HS-27A (cell line): ENCODE results near the gene DCAF16.
"Not testable (repeated sequence)": the region's sequence is repeated elsewhere in the genome, so short reads cannot be mapped to it uniquely, and the experiment has no call there.

ENCODE experiments used
- DNase-seq: peaks from one replicate; pipeline ENCODE4 v3.0.0-alpha.2; 2012; ENCODE audit warnings: low read depth, missing footprints

Gene DCAF16

DNA sequence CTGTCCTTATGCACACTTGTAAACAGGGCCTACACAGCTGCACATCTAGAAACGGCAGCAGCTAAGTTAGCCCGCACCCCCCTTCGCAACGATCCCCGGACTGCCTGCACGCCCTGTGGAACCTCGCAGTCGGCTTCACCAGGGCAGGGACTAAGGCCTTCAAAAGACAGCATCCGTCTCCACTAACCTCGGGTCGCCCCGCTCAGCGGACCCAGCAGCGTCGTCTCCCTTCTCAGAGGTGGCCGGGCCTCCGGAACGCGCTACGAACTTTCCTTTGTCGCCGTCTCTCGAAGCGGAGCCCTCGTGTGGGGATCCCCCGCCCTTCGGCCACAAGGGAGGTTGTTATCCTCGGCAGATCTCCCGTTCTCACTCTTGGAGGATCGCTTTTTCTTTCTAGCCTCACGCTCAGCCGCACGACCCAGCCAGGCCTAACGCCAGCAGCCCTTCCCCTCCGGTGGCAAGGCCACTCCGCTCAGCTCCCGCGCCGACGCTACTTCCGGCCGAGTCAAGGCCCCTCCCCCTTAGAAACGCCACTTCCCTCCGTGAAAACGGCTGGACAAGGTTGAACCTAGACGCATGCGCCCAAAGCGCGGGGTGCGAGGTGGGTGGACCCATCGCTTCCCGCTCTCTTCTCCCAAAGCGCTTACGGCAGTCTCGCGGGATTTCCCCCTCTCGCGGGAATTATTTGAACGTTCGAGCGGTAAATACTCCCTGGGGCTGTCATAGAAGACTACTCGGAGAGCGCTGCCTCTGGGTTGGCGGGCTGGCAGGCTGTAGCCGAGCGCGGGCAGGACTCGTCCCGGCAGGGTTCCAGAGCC is at the start of gene DCAF16, which contains the start of gene NCAPG:
Gene DCAF16 (minus strand): TSS at position 498 of the 818 bp plus-strand sequence. CDS start 6,616 bp downstream, outside the sequence.
Gene NCAPG (plus strand): TSS at position 720 of the 818 bp plus-strand sequence. CDS start 99 bp downstream, outside the sequence.
- peak; percentile 98 for DNase-seq

DNA sequence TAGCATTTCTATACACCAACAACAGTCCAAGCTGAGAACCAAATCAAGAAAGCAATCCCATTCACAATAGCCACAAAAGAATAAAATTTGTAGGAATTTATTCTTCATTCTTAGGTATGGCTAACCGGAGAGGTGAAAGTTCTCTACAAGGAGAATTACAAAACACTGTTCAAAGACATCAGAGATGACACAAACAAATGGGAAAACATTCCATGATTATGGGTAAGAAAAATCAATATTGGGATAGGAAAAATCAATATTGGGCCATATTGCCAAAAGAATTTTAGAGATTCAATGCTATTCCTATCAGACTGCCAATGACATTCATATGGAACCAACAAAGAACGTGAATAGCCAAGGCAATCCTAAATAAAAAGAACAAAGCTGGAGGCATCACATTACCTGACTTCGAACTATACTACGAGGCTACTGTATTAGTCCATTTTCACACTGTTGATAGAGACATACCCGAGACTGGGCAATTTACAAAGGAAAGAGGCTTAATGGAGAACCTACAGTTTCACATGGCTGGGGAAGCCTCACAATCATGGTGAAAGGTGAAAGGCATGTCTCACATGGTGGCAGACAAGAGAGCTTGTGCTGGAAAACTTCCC is 49.3 kb upstream of the DCAF16 start:
- DNase-seq, result no peak

DNA sequence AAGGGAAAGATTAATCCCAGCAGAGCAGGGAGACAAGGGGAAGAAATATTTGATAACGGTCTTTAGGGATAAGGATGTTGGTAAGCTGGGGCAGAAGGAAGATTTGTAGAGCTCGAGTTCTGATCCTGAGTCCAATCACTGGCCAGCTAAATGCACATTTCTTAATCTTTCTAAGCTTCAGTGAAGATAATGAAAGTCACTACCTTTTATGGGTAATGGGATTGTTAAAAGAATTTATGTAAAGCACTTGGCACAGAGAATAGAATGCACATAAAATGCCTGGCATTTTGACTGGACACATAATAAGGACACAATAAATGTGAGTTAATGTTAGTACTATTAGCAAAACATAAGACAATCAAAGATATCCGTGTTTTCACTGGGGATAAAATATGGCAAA is 43.5 kb upstream of the DCAF16 start:
- no peak for DNase-seq

DNA sequence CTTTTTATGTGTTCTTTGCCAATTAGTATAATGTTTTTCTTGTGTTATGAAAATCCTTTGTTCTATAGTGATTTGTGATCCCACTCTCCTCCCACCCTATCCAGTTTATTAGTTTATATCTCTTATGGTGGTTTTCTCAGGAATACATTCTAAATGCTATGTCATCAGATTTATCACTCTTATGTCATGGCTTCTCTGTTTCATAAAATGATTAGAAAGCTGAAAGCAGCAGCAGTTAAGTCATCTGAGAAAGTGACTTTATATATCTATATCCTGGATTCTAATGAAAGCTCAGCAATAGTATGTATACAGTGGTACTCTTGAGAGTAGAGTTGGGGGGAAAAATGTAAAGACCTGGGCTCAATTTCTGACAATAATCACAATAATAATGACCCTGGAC is 41.4 kb upstream of the DCAF16 start:
- no peak for DNase-seq

DNA sequence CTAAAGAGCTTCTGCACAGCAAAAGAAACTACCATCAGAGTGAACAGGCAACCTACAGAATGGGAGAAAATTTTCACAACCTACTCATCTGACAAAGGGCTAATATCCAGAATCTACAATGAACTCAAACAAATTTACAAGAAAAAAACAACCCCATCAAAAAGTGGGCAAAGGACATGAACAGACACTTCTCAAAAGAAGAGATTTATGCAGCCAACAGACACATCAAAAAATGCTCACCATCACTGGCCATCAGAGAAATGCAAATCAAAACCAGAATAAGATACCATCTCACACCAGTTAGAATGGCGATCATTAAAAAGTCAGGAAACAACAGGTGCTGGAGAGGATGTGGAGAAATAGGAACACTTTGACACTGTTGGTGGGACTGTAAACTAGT is 39.7 kb upstream of the DCAF16 start:
- DNase-seq, result not testable (repeated sequence)

DNA sequence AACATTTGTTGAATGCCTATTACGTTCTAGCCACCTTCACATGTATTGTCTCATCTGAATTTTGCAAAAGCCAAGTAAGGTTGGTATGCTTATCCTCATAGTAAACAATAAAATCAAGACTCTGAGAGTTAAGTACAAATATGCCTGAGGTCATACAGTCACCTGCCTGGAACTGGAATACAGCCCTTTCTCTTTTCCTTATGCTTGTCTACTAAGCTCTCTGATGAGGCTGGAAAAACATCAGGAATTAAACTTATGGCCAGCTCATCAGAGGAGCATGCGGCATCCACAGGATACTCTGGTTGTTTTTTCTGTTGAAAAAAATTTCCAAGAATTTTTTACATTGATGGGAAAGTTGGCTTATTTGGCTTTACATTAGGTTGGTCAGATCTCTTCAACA is 35.7 kb upstream of the DCAF16 start:
- no peak for DNase-seq

DNA sequence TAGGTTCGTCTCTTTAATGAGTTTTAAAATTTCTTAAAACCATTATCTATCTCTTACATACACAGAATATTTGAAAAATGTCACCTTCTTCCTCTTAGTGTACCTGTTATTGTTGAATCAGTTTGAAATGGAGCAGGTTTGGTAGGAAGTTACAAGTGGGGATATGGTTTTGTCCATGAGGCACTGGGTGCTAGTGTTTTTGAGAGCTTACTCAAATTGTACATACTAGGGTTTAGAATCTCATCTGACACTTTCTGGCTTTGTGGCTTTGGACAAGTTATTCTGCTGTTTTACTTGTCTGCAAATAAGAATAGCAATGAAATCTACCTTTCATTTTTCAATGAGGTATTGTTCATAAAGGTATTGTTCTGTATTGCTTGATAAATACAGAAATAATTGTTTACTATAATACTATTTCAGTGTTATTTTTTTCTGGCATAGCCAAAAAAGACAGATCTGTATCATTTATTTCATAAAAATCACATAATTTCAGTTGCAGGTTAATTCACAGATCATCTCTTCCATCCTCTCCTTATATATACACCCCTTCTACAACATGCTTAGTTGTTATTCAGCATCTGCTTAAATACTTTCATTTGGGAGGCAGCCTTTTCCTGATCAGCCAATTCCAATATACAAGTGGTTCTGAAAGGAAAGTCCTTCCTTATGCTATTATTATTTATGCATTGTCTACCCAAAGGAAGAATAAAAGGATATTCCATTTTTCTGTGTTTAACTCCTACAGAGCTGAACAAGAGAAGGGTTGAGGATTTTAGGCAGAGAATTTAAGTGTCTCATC is 13.5 kb upstream of the DCAF16 start:
- no peak for DNase-seq

DNA sequence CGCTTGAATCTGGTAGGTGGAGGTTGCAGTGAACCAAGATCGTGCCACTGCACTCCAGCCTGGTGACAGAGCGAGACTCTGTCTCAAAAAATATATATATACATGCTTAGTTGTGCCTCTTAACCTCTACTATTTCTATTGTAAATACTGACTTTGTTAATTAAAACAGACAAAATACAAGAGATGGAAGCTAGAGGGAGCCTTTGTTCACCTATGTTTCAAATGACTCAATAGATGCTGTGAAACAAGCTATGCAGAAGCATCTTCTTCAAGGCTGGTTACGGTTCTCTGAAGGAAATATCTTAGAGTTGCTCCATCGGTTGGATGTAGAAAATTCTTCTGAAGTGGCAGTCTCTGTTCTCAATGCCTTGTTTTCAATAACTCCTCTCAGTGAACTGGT is 6.5 kb upstream of the DCAF16 start:
- no peak for DNase-seq

DNA sequence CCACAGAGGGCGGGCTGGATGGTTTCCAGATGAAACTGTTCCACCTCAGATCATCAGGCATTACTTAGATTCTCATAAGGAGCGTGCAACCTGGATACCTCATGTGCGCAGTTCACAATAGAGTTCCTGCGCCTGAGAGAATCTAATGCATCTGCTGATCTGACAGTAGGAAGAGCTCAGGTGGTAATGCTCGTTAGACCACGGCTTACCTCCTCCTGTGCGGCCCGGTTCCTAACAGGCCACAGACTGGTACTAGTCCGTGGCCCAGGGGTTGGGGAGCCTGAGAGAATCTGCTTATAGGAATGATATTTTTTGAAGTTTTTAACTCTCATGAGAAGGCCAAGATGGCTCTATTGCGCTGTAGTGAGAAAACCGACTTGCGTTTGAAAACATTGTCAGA is 5.6 kb upstream of the DCAF16 start:
- no peak for DNase-seq

DNA sequence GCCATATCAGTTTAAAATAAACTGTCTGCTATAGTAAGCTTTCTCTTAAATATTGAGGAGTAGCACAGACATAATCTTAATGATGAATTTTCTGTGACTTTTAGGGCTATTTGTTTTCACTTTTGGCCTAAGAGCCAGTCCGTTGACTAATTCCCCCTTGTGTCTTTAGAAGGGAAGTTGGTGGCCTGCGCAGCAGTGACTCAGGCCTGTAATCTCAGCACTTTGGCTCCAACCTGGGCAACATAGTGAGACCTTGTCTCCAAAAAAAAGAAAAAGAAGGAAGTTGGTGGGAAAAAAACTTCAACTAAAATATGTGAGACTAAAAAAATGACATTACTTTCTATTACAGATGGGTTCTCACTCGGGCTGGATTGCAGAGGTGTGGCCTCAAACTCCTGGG is 3.6 kb upstream of the DCAF16 start:
- peak; percentile 24 for DNase-seq

DNA sequence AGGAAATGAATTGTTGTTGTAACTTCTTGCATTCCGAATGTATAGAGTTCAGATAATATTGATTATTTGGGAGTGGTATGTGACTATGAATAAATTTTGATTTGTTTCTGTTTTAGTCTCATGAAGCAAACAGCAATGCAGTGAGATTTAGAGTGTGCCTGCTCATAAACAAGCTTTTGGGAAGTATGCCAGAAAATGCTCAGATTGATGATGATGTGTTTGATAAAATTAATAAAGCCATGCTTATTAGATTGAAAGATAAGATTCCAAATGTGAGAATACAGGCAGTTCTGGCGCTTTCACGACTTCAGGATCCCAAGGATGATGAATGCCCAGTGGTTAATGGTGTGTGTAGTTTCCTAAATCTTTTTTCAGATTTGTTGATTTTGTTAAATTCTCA is 2.2 kb upstream of the DCAF16 start:
- no peak for DNase-seq

DNA sequence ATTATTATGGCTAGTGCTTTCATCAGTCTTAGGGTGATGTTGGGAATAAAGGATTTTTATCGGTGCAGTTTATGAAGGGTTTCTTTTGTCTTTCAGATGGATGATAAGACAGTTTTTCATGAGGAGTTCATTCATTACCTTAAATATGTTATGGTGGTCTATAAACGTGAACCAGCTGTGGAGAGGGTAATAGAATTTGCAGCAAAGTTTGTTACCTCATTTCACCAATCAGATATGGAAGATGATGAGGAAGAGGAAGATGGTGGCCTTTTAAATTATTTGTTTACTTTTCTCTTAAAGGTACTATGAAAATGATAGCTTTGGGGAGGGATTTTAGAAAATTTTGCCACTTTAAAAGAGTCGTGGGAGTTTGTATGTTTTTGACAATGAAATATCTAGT is 1.6 kb upstream of the DCAF16 start:
- no peak for DNase-seq

DNA sequence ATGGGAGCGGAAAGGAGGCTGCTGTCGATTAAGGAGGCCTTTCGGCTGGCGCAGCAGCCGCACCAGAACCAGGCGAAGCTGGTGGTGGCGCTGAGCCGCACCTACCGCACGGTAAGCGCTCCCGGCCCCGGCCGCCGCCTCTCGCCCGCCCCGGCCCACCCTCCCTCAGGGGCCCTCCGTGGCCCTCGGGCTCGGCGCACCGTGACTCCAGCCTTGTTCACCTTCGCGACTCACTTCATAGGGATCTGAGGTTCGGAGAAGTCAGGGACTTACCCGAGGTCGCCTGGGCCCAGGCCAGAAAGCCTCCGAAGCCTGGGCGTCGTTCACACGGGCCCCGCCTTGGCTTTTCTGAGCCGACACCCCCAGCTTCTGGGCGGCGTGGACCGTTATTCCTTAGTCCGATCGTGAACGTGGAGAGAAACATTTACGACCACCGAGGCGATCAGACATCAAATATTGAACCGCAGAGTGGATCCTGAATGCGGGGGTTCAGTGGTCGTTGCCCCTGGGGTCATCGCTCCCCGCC is 584 bp upstream of the DCAF16 start:
- DNase-seq, result no peak

DNA sequence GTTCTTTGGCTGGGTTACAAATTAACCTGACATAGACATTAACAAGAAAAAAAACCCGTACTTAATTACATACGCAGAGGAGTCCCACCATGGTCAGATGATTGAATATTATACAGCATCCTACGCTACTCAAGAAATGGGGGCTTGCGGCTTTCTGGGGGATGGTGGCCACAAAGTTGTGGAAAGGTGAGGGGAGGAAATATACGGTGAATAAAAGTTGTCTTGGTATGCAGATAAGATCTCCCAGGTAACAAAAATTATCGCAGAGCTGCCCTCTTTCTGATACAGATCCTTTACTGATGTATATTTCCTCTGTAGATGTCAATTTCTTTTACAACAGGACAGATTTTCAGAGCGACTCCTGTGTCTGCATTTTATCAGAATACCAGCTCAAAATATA is 890 bp downstream of the DCAF16 start:
- DNase-seq, result no peak

DNA sequence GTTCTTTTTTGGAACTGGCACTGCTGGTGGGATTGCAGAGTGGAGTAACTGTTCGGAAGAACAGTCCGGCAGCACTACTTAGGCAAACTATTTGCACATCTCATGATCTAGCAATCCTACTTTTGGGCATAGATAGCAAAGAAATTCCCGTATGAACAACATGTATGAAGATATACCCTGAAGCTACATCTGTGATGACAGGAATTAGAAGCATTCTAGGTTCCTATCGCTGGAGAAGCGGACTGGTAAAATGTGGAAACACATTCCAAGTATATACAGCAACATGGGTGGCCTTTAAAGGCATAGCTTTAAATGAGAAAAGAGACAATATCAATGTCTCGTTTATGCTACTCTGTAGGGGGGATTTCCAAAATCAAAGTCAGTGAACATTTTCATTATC is 3.1 kb downstream of the DCAF16 start:
- DNase-seq, result no peak

DNA sequence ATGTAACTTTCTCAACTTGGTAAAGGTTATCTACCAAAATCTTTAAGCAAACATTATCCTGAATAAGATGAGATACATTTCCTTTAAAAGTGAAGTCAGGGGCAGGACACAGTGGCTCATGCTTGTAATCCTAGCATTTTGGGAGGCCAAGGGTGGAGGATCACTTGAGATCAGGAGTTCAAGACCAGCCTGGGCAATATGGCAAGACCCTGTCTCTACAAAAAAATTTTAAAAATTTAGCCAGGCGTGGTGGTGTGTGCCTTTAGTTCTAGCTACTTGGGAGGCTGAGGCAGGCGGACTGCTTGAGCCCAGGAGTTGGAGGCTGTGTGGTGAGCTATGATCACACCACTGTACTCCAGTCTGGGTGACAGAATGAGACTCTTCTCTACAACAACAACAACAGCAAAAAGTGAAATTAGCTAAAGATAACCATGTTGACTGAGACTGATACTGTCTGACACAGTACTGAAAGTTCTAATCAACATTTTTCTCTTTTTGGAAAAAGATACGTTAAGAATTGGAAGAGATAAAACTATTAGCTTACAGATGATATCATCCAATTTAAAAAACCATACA is 4.9 kb downstream of the DCAF16 start:
- no peak for DNase-seq

DNA sequence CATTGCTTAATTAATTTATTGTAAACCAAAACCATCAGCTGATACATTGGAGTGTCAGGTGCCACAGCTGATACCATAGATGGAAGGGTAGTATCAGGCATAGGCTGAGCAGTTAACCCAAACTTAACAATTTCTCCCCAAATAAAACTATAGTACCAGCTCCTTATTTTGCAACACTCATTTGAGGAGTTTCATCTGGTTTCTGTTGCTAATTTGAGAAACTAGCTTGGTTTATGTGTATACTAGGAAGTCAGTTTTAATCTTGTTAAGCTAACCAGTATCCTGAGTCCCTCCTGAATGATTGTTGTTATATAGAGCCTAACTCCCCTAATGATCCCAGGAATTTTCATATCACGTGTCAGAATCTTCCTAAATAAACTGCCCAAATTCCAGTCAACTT is 12.7 kb downstream of the DCAF16 start:
- no peak for DNase-seq

DNA sequence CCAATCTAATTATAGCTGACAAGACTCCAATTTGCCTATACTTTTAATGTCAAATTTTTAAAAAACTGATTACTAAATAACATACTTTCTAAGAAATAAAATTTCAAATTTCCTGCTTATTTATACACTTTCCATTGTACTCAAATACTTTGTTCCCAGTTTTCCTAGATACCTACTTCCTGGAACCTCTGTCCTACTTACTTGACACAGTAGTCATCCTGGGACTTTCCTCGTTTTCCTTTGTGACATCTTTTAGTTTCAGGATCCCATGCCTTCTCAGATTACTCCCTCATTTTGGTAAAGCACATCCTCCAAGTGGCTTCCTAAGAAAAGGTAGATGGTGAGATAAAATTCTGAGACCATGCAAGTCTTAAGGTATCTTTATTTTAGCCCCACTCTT is 15.8 kb downstream of the DCAF16 start:
- DNase-seq, result no peak

DNA sequence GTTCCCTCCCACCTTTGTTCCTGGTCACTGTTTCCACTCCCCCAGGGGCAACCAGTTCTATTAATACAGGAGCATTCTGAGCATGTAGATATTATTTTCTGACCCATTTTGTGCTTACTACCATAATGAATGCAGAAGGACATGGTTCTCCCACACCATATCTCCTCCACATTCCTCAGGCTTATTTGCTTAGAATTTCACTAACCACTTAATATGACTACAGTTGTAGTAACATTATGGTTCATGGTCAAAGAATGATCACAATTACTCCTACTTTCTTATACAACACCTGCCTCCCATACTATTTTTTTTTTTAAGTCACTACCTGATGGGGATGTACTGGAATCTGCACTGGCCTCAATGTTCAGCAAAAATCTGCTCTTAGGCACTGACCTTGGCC is 21.6 kb downstream of the DCAF16 start:
- no peak for DNase-seq

DNA sequence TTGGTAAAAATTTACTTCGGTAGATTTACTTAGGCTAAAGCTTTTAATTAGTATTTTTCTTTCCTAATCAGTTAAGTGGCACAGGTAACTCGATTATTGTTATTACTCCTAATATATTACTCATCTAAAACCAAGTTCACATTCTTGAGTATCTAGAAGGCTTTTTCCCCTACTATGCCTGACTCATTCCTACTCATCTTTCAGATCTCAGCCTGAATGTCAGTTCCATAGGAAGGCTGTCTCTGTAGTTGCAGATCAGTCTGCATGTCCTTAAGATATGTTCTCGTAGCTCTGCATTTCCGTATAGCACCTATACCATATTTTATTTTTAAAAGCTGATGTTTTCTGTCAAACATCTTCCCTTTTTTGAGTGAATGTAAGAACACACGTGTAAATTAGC is 23.2 kb downstream of the DCAF16 start:
- no peak for DNase-seq

DNA sequence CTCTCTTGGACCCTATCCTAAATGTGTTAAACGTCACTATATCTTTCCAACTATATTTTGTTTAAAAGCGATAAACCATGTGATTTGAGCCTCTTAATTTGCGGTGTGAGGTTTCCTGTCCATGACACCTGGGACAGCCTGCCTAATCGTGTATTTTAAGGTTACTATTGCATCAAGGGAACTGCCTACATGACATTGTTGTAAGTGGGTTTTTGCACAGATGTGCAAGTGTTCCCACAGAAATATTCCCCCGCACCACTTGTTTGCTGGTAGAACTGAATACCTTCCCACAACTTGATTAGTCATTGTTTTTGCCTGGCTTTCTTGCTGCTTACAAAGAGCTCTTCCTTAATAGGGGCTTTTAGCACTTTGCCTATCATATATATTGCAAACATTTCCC is 24.0 kb downstream of the DCAF16 start:
- DNase-seq, result no peak

DNA sequence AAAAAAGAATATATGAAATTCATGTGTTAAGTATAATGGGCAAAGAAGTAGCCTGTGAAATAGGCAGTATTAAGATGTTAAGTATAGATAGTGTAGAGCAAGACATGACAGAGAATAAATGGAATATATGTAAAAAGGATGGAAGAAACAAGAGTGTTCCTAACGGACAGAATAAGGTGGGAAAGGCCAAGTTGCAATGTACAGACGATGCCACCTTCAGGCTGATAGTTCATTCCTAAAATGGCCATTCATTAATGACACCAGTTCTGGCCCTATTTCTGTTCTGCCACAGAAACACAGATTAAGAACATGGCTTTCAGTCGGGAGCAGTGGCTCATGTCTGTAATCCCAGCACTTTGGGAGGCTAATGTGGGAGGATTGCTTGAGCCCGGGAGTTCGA is 24.7 kb downstream of the DCAF16 start:
- DNase-seq, result no peak
